Measurements from ENCODE around the gene ALLC. TPM values are rescaled to one million over a fixed set of nuclear protein-coding genes. Genes with fewer than 3 reads are reported as not detected.

The ALLC gene
- total and polyA plus RNA-seq, 4 donors: 0.09 to 1.4 (median 0.74) TPM

DNA sequence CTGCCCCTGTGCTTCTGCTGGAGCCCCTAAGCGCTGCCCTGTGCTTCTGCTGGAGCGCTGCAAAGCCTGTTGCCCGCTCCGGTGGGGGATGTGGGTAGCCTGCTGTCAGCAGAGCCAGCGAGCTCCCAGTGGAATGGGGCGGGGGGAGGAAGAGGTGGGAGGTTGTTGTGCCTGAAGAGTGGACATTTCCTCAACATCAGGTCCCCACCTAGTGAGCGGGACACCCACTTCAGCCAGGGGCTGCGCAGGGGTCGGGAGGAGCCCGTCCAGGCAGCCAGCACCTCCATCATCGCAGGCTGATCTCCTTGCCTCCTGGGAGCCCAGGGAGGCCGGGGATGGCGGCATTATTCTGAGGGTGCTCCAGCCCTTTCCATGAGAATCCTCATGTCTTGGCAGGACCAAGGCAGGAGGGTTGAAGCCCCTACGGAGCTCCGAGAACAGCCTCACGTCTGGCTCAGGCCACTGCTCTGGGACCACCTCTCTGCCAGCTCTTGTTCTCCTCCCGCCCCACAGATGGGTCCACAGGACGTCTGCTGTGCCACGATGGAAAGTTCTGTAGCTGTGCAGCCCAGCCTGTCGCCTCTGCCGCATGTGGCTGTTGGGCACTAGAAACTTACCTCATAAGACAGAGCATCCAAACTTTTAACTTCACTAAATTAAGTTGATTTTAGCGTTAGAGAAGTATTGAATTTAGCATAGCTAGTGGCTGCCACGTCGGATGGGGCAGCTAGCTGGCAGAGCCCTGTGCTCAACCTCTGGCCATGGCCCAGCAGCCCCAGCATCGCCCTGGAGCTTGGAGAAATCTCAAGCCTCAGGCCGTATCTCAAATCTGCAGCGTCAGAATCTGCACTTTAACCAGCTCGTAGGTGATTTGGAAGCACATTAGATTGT, 1.9 kb upstream of the ALLC start:
- 76% methylated on average over 28 of the region's 28 CpGs for WGBS
- Histone ChIP-seq H3K9ac (ENCODE audit: low read depth in 1 of 2, low read length in 2 of 2) (no peak overlapping the region), H3K9me3 (ENCODE audit: control insufficient read depth in 4 of 4, low read length in 3 of 4) (no peaks in the 10 kb centered on the region), H3K27me3 (ENCODE audit: control insufficient read depth in 4 of 4, insufficient read depth in 4 of 4, low read length in 3 of 4) (no peaks in the 10 kb centered on the region), H3K4me1 (ENCODE audit: control insufficient read depth in 4 of 4, insufficient read depth in 4 of 4, low read length in 3 of 4) (peaks cover 0 to 15% (median 8%) of the 10 kb centered on the region in 4 donors), H3K4me3 (ENCODE audit: low read depth in 1 of 3, low read length in 3 of 3) (no peak overlapping the region), H3K36me3 (ENCODE audit: control insufficient read depth in 4 of 4, insufficient read depth in 3 of 4, low read depth in 1 of 4, low read length in 3 of 4) (no peaks in the 10 kb centered on the region), H3K27ac (ENCODE audit: low read depth in 1 of 2, low read length in 2 of 2) (no peak overlapping the region)
- TF ChIP-seq, protein P1, sequence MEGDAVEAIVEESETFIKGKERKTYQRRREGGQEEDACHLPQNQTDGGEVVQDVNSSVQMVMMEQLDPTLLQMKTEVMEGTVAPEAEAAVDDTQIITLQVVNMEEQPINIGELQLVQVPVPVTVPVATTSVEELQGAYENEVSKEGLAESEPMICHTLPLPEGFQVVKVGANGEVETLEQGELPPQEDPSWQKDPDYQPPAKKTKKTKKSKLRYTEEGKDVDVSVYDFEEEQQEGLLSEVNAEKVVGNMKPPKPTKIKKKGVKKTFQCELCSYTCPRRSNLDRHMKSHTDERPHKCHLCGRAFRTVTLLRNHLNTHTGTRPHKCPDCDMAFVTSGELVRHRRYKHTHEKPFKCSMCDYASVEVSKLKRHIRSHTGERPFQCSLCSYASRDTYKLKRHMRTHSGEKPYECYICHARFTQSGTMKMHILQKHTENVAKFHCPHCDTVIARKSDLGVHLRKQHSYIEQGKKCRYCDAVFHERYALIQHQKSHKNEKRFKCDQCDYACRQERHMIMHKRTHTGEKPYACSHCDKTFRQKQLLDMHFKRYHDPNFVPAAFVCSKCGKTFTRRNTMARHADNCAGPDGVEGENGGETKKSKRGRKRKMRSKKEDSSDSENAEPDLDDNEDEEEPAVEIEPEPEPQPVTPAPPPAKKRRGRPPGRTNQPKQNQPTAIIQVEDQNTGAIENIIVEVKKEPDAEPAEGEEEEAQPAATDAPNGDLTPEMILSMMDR (IDR thresholded peaks at IDR 0.05; ENCODE audit: low read depth, low read length, missing input control): no peak
- TF ChIP-seq GABPA (IDR thresholded peaks at IDR 0.05 in 1 of 2, conservative IDR thresholded peaks at IDR 0.05 in 1 of 2): no peak
- TF ChIP-seq, protein P2, sequence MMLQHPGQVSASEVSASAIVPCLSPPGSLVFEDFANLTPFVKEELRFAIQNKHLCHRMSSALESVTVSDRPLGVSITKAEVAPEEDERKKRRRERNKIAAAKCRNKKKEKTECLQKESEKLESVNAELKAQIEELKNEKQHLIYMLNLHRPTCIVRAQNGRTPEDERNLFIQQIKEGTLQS (IDR thresholded peaks at IDR 0.05): no peak
- no peak for TF ChIP-seq SP1 (IDR thresholded peaks at IDR 0.05)
- TF ChIP-seq YY1 (IDR thresholded peaks at IDR 0.05): no peak
- TF ChIP-seq FOXA1 (IDR thresholded peaks at IDR 0.05): no peak
- TF ChIP-seq HNF4G (IDR thresholded peaks at IDR 0.05): no peak
- TF ChIP-seq RAD21 (IDR thresholded peaks at IDR 0.05): no peak
- TF ChIP-seq, protein P3, sequence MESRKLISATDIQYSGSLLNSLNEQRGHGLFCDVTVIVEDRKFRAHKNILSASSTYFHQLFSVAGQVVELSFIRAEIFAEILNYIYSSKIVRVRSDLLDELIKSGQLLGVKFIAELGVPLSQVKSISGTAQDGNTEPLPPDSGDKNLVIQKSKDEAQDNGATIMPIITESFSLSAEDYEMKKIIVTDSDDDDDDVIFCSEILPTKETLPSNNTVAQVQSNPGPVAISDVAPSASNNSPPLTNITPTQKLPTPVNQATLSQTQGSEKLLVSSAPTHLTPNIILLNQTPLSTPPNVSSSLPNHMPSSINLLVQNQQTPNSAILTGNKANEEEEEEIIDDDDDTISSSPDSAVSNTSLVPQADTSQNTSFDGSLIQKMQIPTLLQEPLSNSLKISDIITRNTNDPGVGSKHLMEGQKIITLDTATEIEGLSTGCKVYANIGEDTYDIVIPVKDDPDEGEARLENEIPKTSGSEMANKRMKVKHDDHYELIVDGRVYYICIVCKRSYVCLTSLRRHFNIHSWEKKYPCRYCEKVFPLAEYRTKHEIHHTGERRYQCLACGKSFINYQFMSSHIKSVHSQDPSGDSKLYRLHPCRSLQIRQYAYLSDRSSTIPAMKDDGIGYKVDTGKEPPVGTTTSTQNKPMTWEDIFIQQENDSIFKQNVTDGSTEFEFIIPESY (IDR thresholded peaks at IDR 0.05): no peak
- no peak for DNase-seq (ENCODE audit: low spot score)

DNA sequence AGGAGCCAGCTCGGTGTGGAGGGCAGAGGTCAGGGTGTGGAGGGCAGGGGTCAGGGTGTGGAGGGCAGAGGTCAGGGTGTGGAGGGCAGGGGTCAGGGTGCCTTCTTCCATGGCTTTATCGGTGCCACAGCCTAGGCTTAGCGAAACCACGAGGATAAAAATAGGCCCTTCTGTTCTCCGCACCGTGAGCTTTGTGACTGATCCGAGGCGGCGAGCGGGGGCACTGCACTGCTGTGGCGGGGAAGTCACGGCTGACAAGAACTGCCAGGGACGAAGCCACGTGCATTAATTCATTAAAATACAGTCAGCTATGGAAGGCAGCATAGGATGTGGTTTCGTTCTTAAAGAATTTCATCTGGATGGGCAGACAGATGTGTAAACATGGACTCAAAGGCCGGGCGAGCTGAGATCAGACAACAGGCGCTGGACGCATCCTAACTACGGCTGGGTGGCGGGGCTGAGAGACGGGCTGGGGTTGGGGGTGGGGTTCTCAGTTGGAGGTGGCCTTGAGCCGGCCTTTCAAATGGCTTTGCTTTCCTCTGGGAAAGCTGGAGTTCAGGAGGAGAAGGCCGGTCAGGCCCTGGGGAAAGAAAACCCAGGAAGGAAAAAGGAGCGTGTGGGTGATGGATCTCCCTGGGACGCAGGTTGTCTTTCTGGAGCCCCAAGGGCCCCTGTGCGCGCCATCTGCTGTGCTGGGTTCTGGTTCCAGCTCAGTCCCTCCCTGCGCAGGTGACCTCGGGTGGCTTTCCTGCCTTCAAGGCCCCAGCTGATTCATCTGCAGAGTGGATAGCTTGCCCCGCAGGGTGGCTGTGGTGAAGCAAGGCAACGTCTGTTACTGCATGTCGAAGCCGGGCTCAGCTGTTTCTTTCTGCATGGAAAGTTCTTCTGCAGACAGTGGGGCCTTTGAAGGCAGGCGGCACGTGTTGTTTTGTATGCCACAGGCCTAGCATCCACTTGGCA, 958 bp upstream of the ALLC start:
- Histone ChIP-seq H3K36me3 (ENCODE audit: control insufficient read depth in 4 of 4, insufficient read depth in 3 of 4, low read depth in 1 of 4, low read length in 3 of 4) (no peaks in the 10 kb centered on the region), H3K9me3 (ENCODE audit: control insufficient read depth in 4 of 4, low read length in 3 of 4) (no peaks in the 10 kb centered on the region), H3K9ac (ENCODE audit: low read depth in 1 of 2, low read length in 2 of 2) (no peak overlapping the region), H3K4me3 (ENCODE audit: low read depth in 1 of 3, low read length in 3 of 3) (no peak overlapping the region), H3K27ac (ENCODE audit: low read depth in 1 of 2, low read length in 2 of 2) (no peak overlapping the region), H3K27me3 (ENCODE audit: control insufficient read depth in 4 of 4, insufficient read depth in 4 of 4, low read length in 3 of 4) (no peaks in the 10 kb centered on the region), H3K4me1 (ENCODE audit: control insufficient read depth in 4 of 4, insufficient read depth in 4 of 4, low read length in 3 of 4) (peaks cover 0 to 7% (median 2%) of the 10 kb centered on the region in 4 donors)
- peak; percentile 46 for DNase-seq (ENCODE audit: low spot score)
- 71% methylated on average over 36 of the region's 36 CpGs for WGBS
- no peak for TF ChIP-seq FOXA2 (IDR thresholded peaks at IDR 0.05)
- TF ChIP-seq HNF4A (conservative IDR thresholded peaks at IDR 0.05): peak; percentile 46 to 67
- TF ChIP-seq NR2F2 (IDR thresholded peaks at IDR 0.05): peak; percentile 97
- peak; percentile 27 to 34 for TF ChIP-seq RXRA (IDR thresholded peaks at IDR 0.05)
- no peak for TF ChIP-seq RAD21 (IDR thresholded peaks at IDR 0.05)
- TF ChIP-seq GABPA (IDR thresholded peaks at IDR 0.05 in 1 of 2, conservative IDR thresholded peaks at IDR 0.05 in 1 of 2): no peak

All from liver (tissue), 9 donors.